H1 (cell line): ENCODE data around the gene USP43. TPM values are rescaled to one million over a fixed set of nuclear protein-coding genes. Genes with fewer than 3 reads are reported as not detected.

Experiments
- CTCF ChIA-PET: fragments of 300-600 bp; sonication (Branson Sonifier 250); formaldehyde crosslinking; loops from one replicate; lab custom pipeline; 2021; ENCODE audit not compliant: partially characterized antibody; lab: Charles Lee
- POLR2A ChIA-PET: fragments of 300-600 bp; sonication (Branson Sonifier 250); formaldehyde crosslinking; loops from one replicate; lab custom pipeline; 2021; ENCODE audit warnings: inconsistent platforms; ENCODE audit not compliant: partially characterized antibody; lab: Charles Lee
- DNase-seq, 2 experiments: peaks; one replicate each; pipeline versions ENCODE4 v3.0.0 to v3.0.0-alpha.2; 2010 to 2022; ENCODE audit warnings: low spot score in 2 of 2, low read depth in 1 of 2, mixed read lengths in 1 of 2
- FAIRE-seq: peaks from 2 replicates; lab custom pipeline; 2011; peaks lifted over from hg19 to GRCh38; lab: Jason Lieb, UNC
- H2AFZ ChIP-seq: 2 replicates; pipeline ENCODE4 v1.8.1; 2012; ENCODE audit warnings: low read length, inconsistent platforms
- H2AK5ac ChIP-seq: 2 replicates; pipeline ENCODE4 v1.6.1; 2013; ENCODE audit warnings: low read depth, low read length
- H2BK120ac ChIP-seq: replicated peaks from 2 replicates; pipeline ENCODE3; 2013; ENCODE audit warnings: low read depth, low read length, inconsistent platforms
- H2BK12ac ChIP-seq: 2 replicates; pipeline ENCODE4 v1.6.1; 2013; ENCODE audit warnings: low read depth, low read length
- H2BK15ac ChIP-seq: 2 replicates; pipeline ENCODE4 v1.6.1; 2013; ENCODE audit warnings: low read length
- H2BK20ac ChIP-seq: 2 replicates; pipeline ENCODE4 v1.6.1; 2013; ENCODE audit warnings: low read length
- H2BK5ac ChIP-seq: 2 replicates; pipeline ENCODE4 v1.6.1; 2013; ENCODE audit warnings: low read depth, low read length
- H3K14ac ChIP-seq: 2 replicates; pipeline ENCODE4 v1.6.1; 2013; ENCODE audit warnings: inconsistent platforms; ENCODE audit not compliant: insufficient read length
- H3K18ac ChIP-seq: 2 replicates; pipeline ENCODE4 v1.6.1; 2013; ENCODE audit warnings: low read length; ENCODE audit errors: extremely low read depth
- H3K23ac ChIP-seq: 2 replicates; pipeline ENCODE4 v1.6.1; 2013; ENCODE audit warnings: inconsistent platforms; ENCODE audit not compliant: insufficient read length
- H3K23me2 ChIP-seq: 2 replicates; pipeline ENCODE4 v1.6.1; 2013; ENCODE audit warnings: low read depth, low read length
- H3K27ac ChIP-seq: 2 replicates; pipeline ENCODE4 v1.6.1; 2011; ENCODE audit warnings: low read depth, low read length, inconsistent platforms
- H3K27me3 ChIP-seq, 4 experiments: replicated peaks in 1 of 4; 1 replicate in 1 of 4; 2 replicates in 3 of 4; pipeline versions ENCODE4 v1.6.1 to v1.8.1; 2011 to 2013; ENCODE audit warnings: low read length in 3 of 4, mild to moderate bottlenecking in 3 of 4, inconsistent platforms in 2 of 4, mixed read lengths in 2 of 4, moderate library complexity in 1 of 4; ENCODE audit not compliant: control insufficient read depth in 3 of 4, insufficient read depth in 3 of 4; ENCODE audit errors: extremely low read depth in 1 of 4
- H3K36me3 ChIP-seq, 4 experiments: 2 replicates each; pipeline versions ENCODE4 v1.6.1 to v1.8.1; 2011 to 2013; ENCODE audit warnings: mild to moderate bottlenecking in 4 of 4, low read length in 3 of 4, moderate library complexity in 2 of 4, control low read depth in 1 of 4, inconsistent platforms in 1 of 4; ENCODE audit not compliant: insufficient read depth in 4 of 4, control insufficient read depth in 2 of 4
- H3K4ac ChIP-seq: replicated peaks from 2 replicates; pipeline ENCODE3; 2013; ENCODE audit warnings: low read length, low read depth, mixed read lengths, inconsistent platforms; ENCODE audit not compliant: insufficient read length
- H3K4me1 ChIP-seq, 4 experiments: replicated peaks in 1 of 4; 1 replicate in 1 of 4; 2 replicates in 3 of 4; pipeline versions ENCODE4 v1.6.1 to v1.8.1; 2011 to 2013; ENCODE audit warnings: low read length in 3 of 4, inconsistent platforms in 2 of 4, mixed read lengths in 1 of 4; ENCODE audit not compliant: insufficient read depth in 4 of 4, control insufficient read depth in 3 of 4
- H3K4me2 ChIP-seq, 2 experiments: 2 replicates each; pipeline versions ENCODE4 v1.6.1 to v1.8.1; 2011 to 2013; ENCODE audit warnings: low read depth in 2 of 2, low read length in 2 of 2, control low read depth in 1 of 2, inconsistent platforms in 1 of 2, mild to moderate bottlenecking in 1 of 2; ENCODE audit not compliant: insufficient read depth in 1 of 2
- H3K4me3 ChIP-seq, 4 experiments: fragments of 200-600, 300-600 bp in 1 of 4; sonication (generic), shearing (Covaris generic), sonication (Bioruptor Twin) in 1 of 4; 2 replicates each; pipeline versions ENCODE4 v1.5.1 to v1.8.1; 2011 to 2016; ENCODE audit warnings: low read length in 4 of 4, low read depth in 3 of 4, control low read depth in 2 of 4, inconsistent platforms in 2 of 4, mild to moderate bottlenecking in 2 of 4, mixed read lengths in 1 of 4, moderate library complexity in 1 of 4; ENCODE audit not compliant: insufficient read depth in 2 of 4; ENCODE audit errors: extremely low read depth in 1 of 4
- H3K56ac ChIP-seq: replicated peaks from 2 replicates; pipeline ENCODE3; 2013; ENCODE audit warnings: low read depth, mild to moderate bottlenecking, mixed read lengths, low read length, inconsistent platforms; ENCODE audit not compliant: insufficient read length
- H3K79me1 ChIP-seq: 2 replicates; pipeline ENCODE4 v1.6.1; 2013; ENCODE audit warnings: low read depth, low read length, control low read depth
- H3K79me2 ChIP-seq, 2 experiments: 2 replicates each; pipeline versions ENCODE4 v1.6.1 to v1.8.1; 2012 to 2013; ENCODE audit warnings: low read length in 2 of 2, mild to moderate bottlenecking in 2 of 2, inconsistent platforms in 1 of 2; ENCODE audit not compliant: insufficient read depth in 2 of 2, control insufficient read depth in 1 of 2
- H3K9ac ChIP-seq, 4 experiments: replicated peaks in 1 of 4; 1 replicate in 1 of 4; 2 replicates in 3 of 4; pipeline versions ENCODE4 v1.6.1 to v1.8.1; 2011 to 2013; ENCODE audit warnings: low read depth in 3 of 4, low read length in 3 of 4, control low read depth in 2 of 4, mild to moderate bottlenecking in 2 of 4, moderate library complexity in 2 of 4, inconsistent platforms in 1 of 4; ENCODE audit errors: extremely low read depth in 1 of 4
- H3K9me3 ChIP-seq, 2 experiments: 2 replicates each; pipeline versions ENCODE4 v1.6.1 to v1.8.1; 2012 to 2013; ENCODE audit warnings: mild to moderate bottlenecking in 2 of 2, moderate library complexity in 2 of 2, control low read depth in 1 of 2, inconsistent platforms in 1 of 2, low read depth in 1 of 2, low read length in 1 of 2, mixed read lengths in 1 of 2; ENCODE audit not compliant: insufficient read depth in 2 of 2
- H4K20me1 ChIP-seq, 2 experiments: replicated peaks in 1 of 2; 2 replicates each; pipeline versions ENCODE3 to v1.8.1; 2011 to 2013; ENCODE audit warnings: inconsistent platforms in 2 of 2, low read length in 2 of 2, mild to moderate bottlenecking in 1 of 2; ENCODE audit not compliant: insufficient read depth in 2 of 2, control insufficient read depth in 1 of 2
- H4K5ac ChIP-seq: 2 replicates; pipeline ENCODE4 v1.6.1; 2013; ENCODE audit warnings: low read length, low read depth, mixed read lengths, inconsistent platforms; ENCODE audit not compliant: insufficient read length
- H4K8ac ChIP-seq: 2 replicates; pipeline ENCODE4 v1.8.0; 2013; ENCODE audit warnings: mild to moderate bottlenecking, moderate library complexity, low read length, inconsistent platforms; ENCODE audit not compliant: insufficient read depth; ENCODE audit errors: extremely low read depth
- H4K91ac ChIP-seq: replicated peaks from 2 replicates; pipeline ENCODE3; 2013; ENCODE audit warnings: low read length, mixed read lengths, inconsistent platforms; ENCODE audit not compliant: insufficient read length
- BRCA1 ChIP-seq: IDR thresholded peaks from 2 replicates; pipeline ENCODE4 v1.6.1; 2012; ENCODE audit warnings: low read depth, low read length, improper control_type of control experiment
- HDAC2 ChIP-seq, 2 experiments: fragments of 300-600 bp in 1 of 2; sonication (generic) in 1 of 2; IDR thresholded peaks; 2 replicates each; pipeline ENCODE4 v1.6.1; 2011 to 2012; ENCODE audit warnings: low read depth in 2 of 2, low read length in 2 of 2, mild to moderate bottlenecking in 2 of 2, moderate library complexity in 2 of 2, borderline replicate concordance in 1 of 2, inconsistent platforms in 1 of 2
- JUN ChIP-seq: IDR thresholded peaks from 2 replicates; pipeline ENCODE4 v1.6.1; 2011; ENCODE audit warnings: low read depth, mild to moderate bottlenecking, improper control_type of control experiment, low read length
- JUND ChIP-seq: IDR thresholded peaks from 2 replicates; pipeline ENCODE4 v1.6.1; 2011; ENCODE audit warnings: mild to moderate bottlenecking, improper control_type of control experiment, low read length
- POU5F1 ChIP-seq: IDR thresholded peaks from 2 replicates; pipeline ENCODE4 v1.6.1; 2011; ENCODE audit warnings: low read depth, mild to moderate bottlenecking, low read length, moderate library complexity
- RAD21 ChIP-seq, 2 experiments: IDR thresholded peaks in 1 of 2; conservative IDR thresholded peaks in 1 of 2; 2 replicates each; pipeline ENCODE4 v1.6.1; 2011; ENCODE audit warnings: low read depth in 2 of 2, low read length in 2 of 2, improper control_type of control experiment in 1 of 2, inconsistent platforms in 1 of 2, mild to moderate bottlenecking in 1 of 2, moderate library complexity in 1 of 2
- SAP30 ChIP-seq: fragments of 300-600 bp; sonication (generic); IDR thresholded peaks from 2 replicates; pipeline ENCODE4 v1.7.1; 2012; ENCODE audit warnings: low read length, moderate library complexity, mild to moderate bottlenecking, inconsistent platforms; ENCODE audit not compliant: insufficient read depth, insufficient replicate concordance
- TEAD4 ChIP-seq: IDR thresholded peaks from 2 replicates; pipeline ENCODE4 v1.6.1; 2012; ENCODE audit warnings: low read depth, low read length, inconsistent platforms, mixed read lengths
- WGBS, 2 experiments: shearing (Covaris generic) in 1 of 2; methylation state at CpG; one replicate each; pipeline versions ENCODE4 v1.1.6 to v1.1.7; 2013 to 2015; ENCODE audit warnings: low lambda C conversion rate in 2 of 2, mixed read lengths in 2 of 2, inconsistent platforms in 1 of 2, low coverage in 1 of 2, missing lambda C conversion rate in 1 of 2; ENCODE audit not compliant: insufficient replicate concordance in 2 of 2, insufficient coverage in 1 of 2, insufficient read length in 1 of 2; ENCODE audit errors: extremely low coverage in 1 of 2, missing lambda C conversion rate in 1 of 2; 5-methylcytosine and 5-hydroxymethylcytosine counted together
- polyA plus RNA-seq, 7 experiments: library from polyadenylated mRNA; depleted of rRNA in 3 of 7; stranded (reverse) in 5 of 7; unstranded in 2 of 7; fragments of >200 nt in 5 of 7; fragments of 200-250 nt in 2 of 7; gene quantifications; 1 replicate in 5 of 7; 2 replicates in 1 of 7; 4 replicates in 1 of 7; pipeline versions ENCODE4 v1.2.1 to v1.2.3, GENCODE V29; 2011 to 2013; ENCODE audit warnings: missing spikeins in 2 of 7, mixed read lengths in 2 of 7
- total RNA-seq: library from RNA; stranded (reverse); fragmentation: NEBNext Ultra II Directional; extraction: Animal tissue kit (Norgen Biotek cat#: 25700); gene quantifications from 2 replicates; pipeline ENCODE4 v1.2.1, GENCODE V29; 2021
- TF ChIP-seq, protein P1 (sequence below), 3 experiments: IDR thresholded peaks; 1 replicate in 2 of 3; 2 replicates in 1 of 3; pipeline versions ENCODE4 v1.5.1 to v1.6.1; 2011; ENCODE audit warnings: low read length in 3 of 3, mild to moderate bottlenecking in 3 of 3, inconsistent platforms in 2 of 3, low read depth in 1 of 3, moderate library complexity in 1 of 3; ENCODE audit not compliant: insufficient read depth in 1 of 3; ENCODE audit errors: control extremely low read depth in 1 of 3

Gene USP43
- total and polyA plus RNA-seq, 2 of the 8 experiments (the other 6 are each of a cell fraction or from before 2014, with no cell fraction given), result 3.0 to 7.2 TPM

DNA sequence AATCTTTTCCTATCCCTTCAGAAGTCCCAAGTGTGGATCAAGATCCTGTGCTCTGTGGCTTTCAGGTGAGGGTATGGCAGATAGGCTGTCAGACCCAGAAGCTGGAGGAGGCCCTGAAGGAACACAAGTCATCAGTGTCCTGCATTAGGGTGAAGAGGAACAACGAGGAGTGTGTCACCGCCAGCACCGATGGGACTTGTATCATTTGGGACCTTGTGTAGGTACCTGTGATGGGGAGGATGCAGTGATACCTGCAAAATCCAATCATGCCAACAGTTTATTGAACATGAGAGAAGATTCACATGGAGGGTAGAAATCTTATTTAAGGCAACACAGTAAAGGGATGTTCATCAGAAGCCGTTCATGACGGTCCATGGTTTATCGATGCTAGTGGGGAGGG is 10.0 kb upstream of the USP43 start:
- Histone ChIP-seq H2BK15ac (no peak overlapping the region), H2BK20ac (no peak overlapping the region), H4K91ac (no peak overlapping the region), H2BK12ac (no peak overlapping the region), H3K56ac (no peak overlapping the region), H3K18ac (no peak overlapping the region), H3K36me3 (no peaks in the 10 kb centered on the region), H2BK5ac (no peak overlapping the region), H3K9me3 (no peaks in the 10 kb centered on the region), H3K23me2 (no peaks in the 10 kb centered on the region), H3K14ac (no peak overlapping the region), H3K79me2 (no peaks in the 10 kb centered on the region), H2AK5ac (no peak overlapping the region), H2AFZ (no peak overlapping the region), H2BK120ac (no peak overlapping the region), H3K4me3 (no peak overlapping the region), H4K20me1 (no peaks in the 10 kb centered on the region), H3K27me3 (no peaks in the 10 kb centered on the region), H4K5ac (no peak overlapping the region), H3K27ac (no peak overlapping the region), H3K4ac (no peak overlapping the region), H3K4me2 (no peak overlapping the region), H4K8ac (no peak overlapping the region), H3K4me1 (peaks cover 0 to 3% (median 1%) of the 10 kb centered on the region in 4 experiments; a peak in 2 of 7 replicates), H3K23ac (no peak overlapping the region), H3K9ac (no peak overlapping the region), H3K79me1 (no peaks in the 10 kb centered on the region)
- ChIA-PET CTCF (interaction anchor here (0.6 to 1.0 kb wide), 2 partner anchors 32 to 133 kb away, joined by 3 read pairs; no protein-coding TSS in a partner anchor), POLR2A (interaction anchor here (1.2 kb wide), 1 partner anchor 11 kb away, joined by 4 read pairs; the partner anchor contains the start of gene USP43)
- DNase-seq, result no peak
- WGBS, 2 experiments, result 85% methylated on average over 6 of the region's 6 CpGs; no CpG with 5 or more reads in 1 of the 2 experiments
- FAIRE-seq, result no peak
- TF ChIP-seq JUND (no peak), SAP30 (no peak), RAD21 (IDR thresholded peaks at IDR 0.05 in 1 of 2, conservative IDR thresholded peaks at IDR 0.05 in 1 of 2; ENCODE audit: low read depth in 2 of 2, low read length in 2 of 2) (no peak), JUN (no peak), HDAC2 (IDR thresholded peaks at IDR 0.05; ENCODE audit: borderline replicate concordance in 1 of 2, low read depth in 2 of 2, low read length in 2 of 2) (no peak), POU5F1 (no peak), BRCA1 (no peak), TEAD4 (no peak)
- TF ChIP-seq, protein P1, sequence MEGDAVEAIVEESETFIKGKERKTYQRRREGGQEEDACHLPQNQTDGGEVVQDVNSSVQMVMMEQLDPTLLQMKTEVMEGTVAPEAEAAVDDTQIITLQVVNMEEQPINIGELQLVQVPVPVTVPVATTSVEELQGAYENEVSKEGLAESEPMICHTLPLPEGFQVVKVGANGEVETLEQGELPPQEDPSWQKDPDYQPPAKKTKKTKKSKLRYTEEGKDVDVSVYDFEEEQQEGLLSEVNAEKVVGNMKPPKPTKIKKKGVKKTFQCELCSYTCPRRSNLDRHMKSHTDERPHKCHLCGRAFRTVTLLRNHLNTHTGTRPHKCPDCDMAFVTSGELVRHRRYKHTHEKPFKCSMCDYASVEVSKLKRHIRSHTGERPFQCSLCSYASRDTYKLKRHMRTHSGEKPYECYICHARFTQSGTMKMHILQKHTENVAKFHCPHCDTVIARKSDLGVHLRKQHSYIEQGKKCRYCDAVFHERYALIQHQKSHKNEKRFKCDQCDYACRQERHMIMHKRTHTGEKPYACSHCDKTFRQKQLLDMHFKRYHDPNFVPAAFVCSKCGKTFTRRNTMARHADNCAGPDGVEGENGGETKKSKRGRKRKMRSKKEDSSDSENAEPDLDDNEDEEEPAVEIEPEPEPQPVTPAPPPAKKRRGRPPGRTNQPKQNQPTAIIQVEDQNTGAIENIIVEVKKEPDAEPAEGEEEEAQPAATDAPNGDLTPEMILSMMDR (IDR thresholded peaks at IDR 0.05; ENCODE audit: control extremely low read depth in 1 of 3, insufficient read depth in 1 of 3, low read depth in 1 of 3, low read length in 3 of 3), result no peak
